Measurements from ENCODE around the gene MED12. TPM values are rescaled to one million over a fixed set of nuclear protein-coding genes. Genes with fewer than 3 reads are reported as not detected.

Gene MED12
- total and polyA plus RNA-seq, 12 donors: 6.1 to 35.1 (median 26.5) TPM

DNA sequence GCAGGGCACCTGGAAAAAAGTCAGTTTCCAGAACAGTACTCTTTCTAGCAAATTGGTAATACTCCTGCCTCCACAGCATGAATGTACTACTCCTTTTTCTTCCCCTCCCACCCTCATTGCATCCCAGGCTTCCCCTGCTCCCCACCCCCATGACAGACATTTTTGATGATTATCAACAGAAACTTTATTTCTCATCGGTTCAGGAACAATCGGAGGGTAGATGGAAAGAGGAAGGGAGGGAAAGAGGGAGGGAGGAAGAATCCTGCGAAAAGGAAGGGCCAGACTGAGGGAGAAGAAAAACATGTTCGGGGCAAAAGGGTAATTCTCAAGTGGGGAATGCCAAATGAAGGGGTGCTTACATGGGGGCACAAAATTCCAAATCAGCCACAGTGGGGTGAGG is 11.2 kb upstream of the MED12 start:
- H3K9me3 ChIP-seq: no peaks in the 10 kb centered on the region
- no peak overlapping the region for H3K27ac ChIP-seq
- peaks cover 0 to 8% (median 0%) of the 10 kb centered on the region in 7 donors for H3K27me3 ChIP-seq
- WGBS, 2 donors: 72 to 80% methylated on average over 4 of the region's 4 CpGs
- DNase-seq (no peak), ATAC-seq (no peak)
- intact Hi-C loops (cut with DNase I): no loop called here
- no peak overlapping the region for H3K4me3 ChIP-seq
- no peaks in the 10 kb centered on the region for H3K36me3 ChIP-seq
- TF ChIP-seq, protein P1, sequence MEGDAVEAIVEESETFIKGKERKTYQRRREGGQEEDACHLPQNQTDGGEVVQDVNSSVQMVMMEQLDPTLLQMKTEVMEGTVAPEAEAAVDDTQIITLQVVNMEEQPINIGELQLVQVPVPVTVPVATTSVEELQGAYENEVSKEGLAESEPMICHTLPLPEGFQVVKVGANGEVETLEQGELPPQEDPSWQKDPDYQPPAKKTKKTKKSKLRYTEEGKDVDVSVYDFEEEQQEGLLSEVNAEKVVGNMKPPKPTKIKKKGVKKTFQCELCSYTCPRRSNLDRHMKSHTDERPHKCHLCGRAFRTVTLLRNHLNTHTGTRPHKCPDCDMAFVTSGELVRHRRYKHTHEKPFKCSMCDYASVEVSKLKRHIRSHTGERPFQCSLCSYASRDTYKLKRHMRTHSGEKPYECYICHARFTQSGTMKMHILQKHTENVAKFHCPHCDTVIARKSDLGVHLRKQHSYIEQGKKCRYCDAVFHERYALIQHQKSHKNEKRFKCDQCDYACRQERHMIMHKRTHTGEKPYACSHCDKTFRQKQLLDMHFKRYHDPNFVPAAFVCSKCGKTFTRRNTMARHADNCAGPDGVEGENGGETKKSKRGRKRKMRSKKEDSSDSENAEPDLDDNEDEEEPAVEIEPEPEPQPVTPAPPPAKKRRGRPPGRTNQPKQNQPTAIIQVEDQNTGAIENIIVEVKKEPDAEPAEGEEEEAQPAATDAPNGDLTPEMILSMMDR (IDR thresholded peaks at IDR 0.05): no peak
- peaks cover 0 to 44% (median 0%) of the 10 kb centered on the region in 9 donors for H3K4me1 ChIP-seq

DNA sequence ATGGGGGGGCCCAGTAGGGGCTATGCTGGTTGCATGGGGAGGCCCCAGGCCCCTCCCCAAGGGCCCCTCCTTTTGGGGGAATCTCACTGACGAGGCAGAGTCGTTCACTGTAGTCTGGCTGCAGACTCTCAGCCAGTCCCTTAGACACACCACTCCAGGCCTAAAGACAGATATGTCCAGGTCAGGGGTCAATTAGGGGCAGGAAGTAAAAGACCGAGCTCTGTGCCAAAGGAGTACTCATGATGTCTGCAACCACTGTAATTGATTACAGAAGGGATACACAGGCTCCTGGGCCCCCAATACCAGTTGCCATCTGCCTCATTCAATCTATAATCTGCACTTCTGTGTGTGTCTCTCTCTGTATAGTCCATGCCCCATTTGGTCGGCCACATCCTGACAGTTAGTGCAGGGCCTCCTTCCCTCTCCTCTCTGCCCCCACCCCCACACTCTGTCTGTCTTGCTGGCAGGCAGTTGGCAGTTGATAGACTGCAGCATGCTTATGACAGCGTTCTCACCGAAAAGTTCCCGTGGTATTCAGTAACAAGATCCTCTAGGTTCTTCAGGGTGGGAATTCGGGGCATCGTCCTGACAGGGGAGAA is 10.5 kb upstream of the MED12 start:
- no peaks in the 10 kb centered on the region for H3K9me3 ChIP-seq
- TF ChIP-seq, protein P1 (IDR thresholded peaks at IDR 0.05): no peak
- peak overlapping the region in 1 of 10 donors; percentile 53 for H3K4me3 ChIP-seq
- intact Hi-C loops (cut with DNase I): no loop called here
- ATAC-seq (no peak), DNase-seq (no peak)
- H3K4me1 ChIP-seq: peaks cover 0 to 40% (median 0%) of the 10 kb centered on the region in 9 donors
- H3K36me3 ChIP-seq: no peaks in the 10 kb centered on the region
- 38 to 40% methylated on average over 9 of the region's 9 CpGs for WGBS, 2 donors
- H3K27me3 ChIP-seq: peaks cover 0 to 8% (median 0%) of the 10 kb centered on the region in 7 donors
- H3K27ac ChIP-seq: no peak overlapping the region

DNA sequence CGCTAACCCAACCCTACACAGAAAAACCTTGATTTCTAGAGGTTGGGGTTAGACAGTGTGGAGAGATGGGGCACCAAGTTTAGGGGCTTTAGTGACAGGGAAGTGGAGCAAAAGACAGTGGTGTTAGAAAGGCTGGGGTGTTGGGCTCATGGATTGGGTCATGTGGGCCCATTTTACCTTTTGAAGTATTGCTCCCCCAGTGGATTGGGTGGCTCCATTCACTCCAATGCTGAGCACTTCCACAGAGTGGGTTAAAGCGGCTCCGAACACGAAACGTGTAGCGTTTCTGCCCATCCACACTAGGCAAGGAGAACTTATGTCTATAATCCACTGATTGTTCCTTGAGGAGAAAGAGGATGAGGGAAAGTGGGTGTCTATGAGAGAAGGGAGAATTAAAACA is 9.3 kb upstream of the MED12 start:
- Histone ChIP-seq H3K27ac (no peak overlapping the region), H3K36me3 (no peaks in the 10 kb centered on the region), H3K4me3 (peak overlapping the region in 1 of 10 donors; percentile 53), H3K9me3 (no peaks in the 10 kb centered on the region), H3K27me3 (peaks cover 0 to 8% (median 0%) of the 10 kb centered on the region in 7 donors), H3K4me1 (peaks cover 0 to 28% (median 0%) of the 10 kb centered on the region in 9 donors)
- ATAC-seq: no peak
- no peak for DNase-seq
- WGBS, 2 donors: 96 to 98% methylated on average over 6 of the region's 6 CpGs
- TF ChIP-seq, protein P1 (IDR thresholded peaks at IDR 0.05): no peak
- intact Hi-C loops (cut with DNase I): no loop called here

DNA sequence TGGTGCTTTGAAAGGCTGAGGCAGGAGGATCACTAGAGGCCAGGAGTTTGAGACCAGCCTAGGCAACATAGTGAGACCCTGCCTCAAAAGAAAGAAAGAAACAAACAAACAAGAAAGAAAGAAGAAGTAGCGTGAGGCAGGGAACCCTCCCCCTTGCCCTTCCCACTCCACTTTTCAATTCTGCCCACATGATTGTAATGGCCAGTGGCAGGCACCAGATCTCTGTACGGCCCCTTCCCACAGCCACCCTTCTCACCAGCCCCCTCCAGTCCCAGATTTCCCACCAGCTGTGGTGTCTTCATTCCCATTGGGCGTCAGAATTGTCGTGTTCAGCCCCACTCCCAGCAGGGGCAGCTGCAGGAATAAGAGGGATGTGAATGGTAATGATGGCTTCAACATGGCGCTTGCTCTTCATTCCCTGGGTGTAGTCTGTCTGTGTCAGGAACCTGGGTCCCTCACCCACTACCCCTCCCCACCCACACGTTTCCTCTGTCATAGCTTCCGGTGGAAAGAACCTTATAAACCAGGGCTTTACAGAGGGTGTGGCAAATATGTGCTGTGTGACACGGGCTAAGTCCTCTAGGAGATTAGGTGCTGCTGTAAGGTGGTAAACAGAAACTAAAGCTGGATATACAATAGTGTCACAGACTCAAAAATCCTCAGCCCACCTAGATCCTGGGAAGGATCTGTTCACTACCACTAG is 7.1 kb upstream of the MED12 start, which contains the start of gene IL2RG:
Gene IL2RG (minus strand): TSS at position 437 of the 703 bp plus-strand sequence. CDS start 38 bp downstream, at position 399.
- no peak for DNase-seq
- Histone ChIP-seq H3K4me3 (peak within 1 kb of the TSS in 2 of 10 donors; percentile 5 to 53), H3K27me3 (peaks cover 0 to 8% (median 0%) of the 10 kb centered on the region in 7 donors), H3K4me1 (peaks cover 0 to 18% (median 0%) of the 10 kb centered on the region in 9 donors), H3K36me3 (no peaks in the 10 kb centered on the region), H3K9me3 (no peaks in the 10 kb centered on the region), H3K27ac (peak within 1 kb of the TSS in 2 of 10 donors; percentile 22 to 86)
- TF ChIP-seq, protein P1 (IDR thresholded peaks at IDR 0.05): no peak
- intact Hi-C loops (cut with DNase I): no loop called here
- peak in 3 of 8 donors; percentile 27 to 42 (median 33) for ATAC-seq
- 67 to 74% methylated on average over 7 to 8 of the region's 8 CpGs for WGBS, 2 donors

Measured in heart right ventricle (tissue), 16 donors.